GM12865 (cell line): ENCODE data around the gene AOPEP.
"Not testable (repeated sequence)": the region's sequence is repeated elsewhere in the genome, so short reads cannot be mapped to it uniquely, and the experiment has no call there.

Experiments
- DNase-seq: peaks from one replicate; pipeline ENCODE4 v3.0.0; 2010; ENCODE audit warnings: low read depth
- H3K4me3 ChIP-seq: 2 replicates; pipeline ENCODE4 v1.5.1; 2011; ENCODE audit warnings: mild to moderate bottlenecking, low read depth, low read length, control low read depth
- TF ChIP-seq, protein P1 (sequence below): IDR thresholded peaks from 2 replicates; pipeline ENCODE4 v1.5.1; 2011; ENCODE audit warnings: low read length, control low read depth, low read depth, inconsistent platforms; ENCODE audit not compliant: insufficient read depth; ENCODE audit errors: missing control alignments

The AOPEP gene

DNA sequence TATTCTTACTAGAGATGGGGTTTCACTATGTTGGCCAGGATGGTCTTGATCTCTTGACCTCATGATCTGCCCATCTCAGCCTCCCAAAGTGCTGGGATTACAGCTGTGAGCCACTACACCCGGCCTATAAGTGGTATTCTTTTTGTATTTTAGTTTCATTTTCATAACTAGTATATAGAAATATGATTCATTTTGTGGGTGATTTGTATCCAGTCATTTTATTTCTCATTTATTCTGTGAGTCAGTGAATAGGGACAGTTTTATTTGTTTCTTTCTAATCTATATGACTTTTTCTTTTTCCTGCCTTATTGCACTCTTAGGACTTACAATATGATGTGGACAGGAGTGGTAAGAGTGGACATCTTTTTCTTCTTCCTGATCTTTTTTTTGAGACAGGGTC is 112.9 kb downstream of the AOPEP start:
- TF ChIP-seq, protein P1, sequence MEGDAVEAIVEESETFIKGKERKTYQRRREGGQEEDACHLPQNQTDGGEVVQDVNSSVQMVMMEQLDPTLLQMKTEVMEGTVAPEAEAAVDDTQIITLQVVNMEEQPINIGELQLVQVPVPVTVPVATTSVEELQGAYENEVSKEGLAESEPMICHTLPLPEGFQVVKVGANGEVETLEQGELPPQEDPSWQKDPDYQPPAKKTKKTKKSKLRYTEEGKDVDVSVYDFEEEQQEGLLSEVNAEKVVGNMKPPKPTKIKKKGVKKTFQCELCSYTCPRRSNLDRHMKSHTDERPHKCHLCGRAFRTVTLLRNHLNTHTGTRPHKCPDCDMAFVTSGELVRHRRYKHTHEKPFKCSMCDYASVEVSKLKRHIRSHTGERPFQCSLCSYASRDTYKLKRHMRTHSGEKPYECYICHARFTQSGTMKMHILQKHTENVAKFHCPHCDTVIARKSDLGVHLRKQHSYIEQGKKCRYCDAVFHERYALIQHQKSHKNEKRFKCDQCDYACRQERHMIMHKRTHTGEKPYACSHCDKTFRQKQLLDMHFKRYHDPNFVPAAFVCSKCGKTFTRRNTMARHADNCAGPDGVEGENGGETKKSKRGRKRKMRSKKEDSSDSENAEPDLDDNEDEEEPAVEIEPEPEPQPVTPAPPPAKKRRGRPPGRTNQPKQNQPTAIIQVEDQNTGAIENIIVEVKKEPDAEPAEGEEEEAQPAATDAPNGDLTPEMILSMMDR, result no peak
- H3K4me3 ChIP-seq, result no peak overlapping the region
- no peak for DNase-seq

DNA sequence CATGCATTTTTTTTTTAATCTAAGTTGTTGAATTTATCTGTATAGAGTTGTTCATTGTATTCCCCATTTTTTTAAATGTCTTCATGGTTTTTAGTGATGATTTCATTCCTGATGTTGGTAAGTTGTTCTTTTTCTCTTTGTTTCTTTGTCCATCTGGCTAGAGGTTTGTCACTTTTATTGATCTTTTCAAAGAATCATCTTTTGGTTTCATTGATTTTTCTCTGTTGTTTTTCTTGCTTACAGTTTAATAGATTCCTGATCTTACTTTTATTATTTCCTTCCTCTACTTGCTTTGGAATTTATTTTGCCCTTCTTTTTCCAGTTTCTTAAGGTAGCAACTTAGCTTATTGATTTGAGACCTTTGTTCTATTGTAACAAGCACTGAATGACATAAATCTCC is 114.2 kb downstream of the AOPEP start:
- TF ChIP-seq, protein P1, result no peak
- H3K4me3 ChIP-seq, result no peak overlapping the region
- DNase-seq, result no peak

DNA sequence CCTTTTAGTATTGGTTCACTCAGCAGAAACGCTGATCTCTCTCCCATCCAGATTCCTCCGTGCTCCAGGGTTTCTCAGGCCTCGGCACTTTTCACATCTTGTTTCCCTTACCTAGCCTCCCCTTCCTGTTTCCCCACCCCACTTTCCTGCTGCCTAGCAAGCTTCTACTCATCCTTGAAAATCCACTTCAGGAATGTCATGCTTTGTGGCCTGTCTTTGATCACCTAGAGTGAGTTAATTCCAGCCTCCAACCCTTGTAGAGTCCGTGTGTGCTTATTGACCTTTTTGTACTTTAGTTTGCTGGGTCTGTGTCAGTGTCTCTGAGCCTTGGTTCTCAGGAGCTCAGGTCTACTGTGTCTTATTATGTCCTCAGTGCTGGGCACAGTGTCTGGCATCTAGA is 116.6 kb downstream of the AOPEP start:
- TF ChIP-seq, protein P1, result no peak
- H3K4me3 ChIP-seq, result no peak overlapping the region
- DNase-seq, result no peak

DNA sequence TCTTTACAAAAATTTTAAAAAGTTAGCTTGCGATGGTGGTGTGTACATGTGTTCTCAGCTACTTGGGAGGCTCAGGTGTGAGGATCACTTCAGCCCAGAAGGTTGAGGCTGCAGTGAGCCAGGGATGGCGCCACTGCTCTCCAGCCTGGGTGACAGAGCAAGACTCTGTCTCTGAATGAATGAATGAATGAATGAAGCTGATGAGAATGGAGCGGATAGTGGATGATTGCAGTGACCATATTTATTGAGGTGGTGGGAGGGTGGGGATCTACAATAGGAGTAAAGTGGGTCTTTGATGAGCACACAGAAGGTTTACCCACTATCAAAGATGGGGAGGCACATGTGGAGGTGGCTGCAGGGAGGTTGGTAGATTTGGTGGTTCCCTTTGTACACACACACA is 120.2 kb downstream of the AOPEP start:
- no peak for DNase-seq
- H3K4me3 ChIP-seq, result no peak overlapping the region
- TF ChIP-seq, protein P1, result no peak

DNA sequence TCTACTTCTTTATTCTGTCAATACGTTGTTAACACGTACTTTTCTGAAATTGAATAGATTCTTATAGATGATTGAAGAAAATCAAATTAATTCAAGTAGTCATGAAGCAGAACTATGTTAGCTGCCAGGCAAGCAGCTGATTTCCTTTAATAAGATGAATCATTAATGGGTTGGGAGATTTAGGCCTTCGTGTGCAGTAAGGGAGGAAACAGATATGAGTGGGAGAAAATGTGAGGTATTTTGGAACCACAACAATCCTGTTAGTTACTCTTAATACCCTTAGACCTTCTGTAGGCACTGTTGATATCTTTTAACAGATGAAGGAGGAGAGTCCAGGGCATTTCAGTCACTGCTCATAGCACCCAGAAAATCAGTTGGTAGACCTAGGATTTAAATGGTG is 121.0 kb downstream of the AOPEP start:
- H3K4me3 ChIP-seq, result no peak overlapping the region
- TF ChIP-seq, protein P1, result no peak
- DNase-seq, result no peak

DNA sequence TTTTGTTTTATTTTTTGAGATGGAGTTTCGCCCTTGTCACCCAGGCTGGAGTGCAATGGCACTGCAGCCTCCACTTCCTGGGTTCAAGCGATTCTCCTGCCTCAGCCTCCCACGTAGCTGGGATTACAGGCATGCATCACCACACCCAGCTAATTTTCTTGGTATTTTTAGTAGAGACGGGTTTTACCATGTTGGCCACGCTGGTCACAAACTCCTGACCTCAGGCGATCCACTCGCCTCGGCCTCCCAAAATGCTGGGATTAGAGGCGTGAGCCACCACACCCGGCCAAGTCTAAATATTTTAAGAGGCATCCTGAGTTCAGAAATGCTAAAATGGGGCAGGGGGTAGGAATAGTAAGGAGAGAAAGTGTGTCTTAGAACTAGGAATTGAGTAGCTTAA is 122.3 kb downstream of the AOPEP start:
- not testable (repeated sequence) for H3K4me3 ChIP-seq, DNase-seq

DNA sequence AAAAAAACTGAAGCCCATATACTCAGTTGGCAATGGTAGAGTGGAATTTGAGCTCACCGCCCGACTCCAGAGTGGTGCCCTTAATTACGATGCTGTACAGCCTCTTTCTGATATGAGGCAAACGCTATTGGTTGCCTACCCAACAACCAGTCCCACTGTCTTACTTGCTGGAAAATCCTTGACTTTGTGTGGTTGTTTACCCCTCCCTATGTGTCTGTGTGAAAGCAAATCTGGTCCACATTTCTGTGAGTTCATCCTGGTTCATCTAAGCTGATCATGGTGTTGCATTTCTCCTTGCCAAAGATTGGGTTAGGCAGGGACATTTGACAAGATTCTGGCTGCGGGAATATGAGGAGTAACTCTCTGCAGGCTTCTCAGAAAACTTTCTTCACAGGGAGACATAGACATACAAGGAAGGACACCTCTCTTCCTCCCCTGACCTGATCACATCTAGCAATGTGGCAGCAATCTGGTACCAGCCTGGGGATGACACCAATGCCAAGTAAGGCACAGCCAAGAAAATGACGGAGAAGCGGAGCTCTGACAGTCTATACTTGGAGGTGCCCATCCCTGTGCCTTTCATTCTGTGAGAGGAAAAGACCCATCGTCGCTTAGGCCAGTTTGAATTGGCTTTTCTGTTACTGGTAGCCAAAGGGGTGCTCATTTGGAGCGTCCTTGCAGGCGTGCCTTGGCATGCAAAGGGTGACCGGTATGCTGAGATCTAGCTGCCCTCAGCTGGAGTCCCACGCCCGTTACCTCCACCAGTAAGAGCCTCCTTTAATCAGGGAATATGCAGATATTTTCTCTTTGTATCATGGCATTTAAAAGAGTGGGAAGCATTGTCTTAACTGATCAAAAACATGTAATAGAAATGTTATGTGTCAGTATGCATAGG is 124.3 kb downstream of the AOPEP start:
- TF ChIP-seq, protein P1, result no peak
- no peak for DNase-seq
- no peak overlapping the region for H3K4me3 ChIP-seq
